B cell (primary cell): Measurements from ENCODE around the gene REL. TPM values are rescaled to one million over a fixed set of nuclear protein-coding genes. Genes with fewer than 3 reads are reported as not detected.
A peak's percentile ranks its signal among the peaks of the same experiment; 100 is the strongest.

ENCODE experiments used
- ATAC-seq: fragments of 200-7000 bp; cut with Tn5 transposase; one replicate; pipeline ENCODE4 v1.10.0; 2021; ENCODE audit warnings: low read depth, mild to moderate bottlenecking, moderate number of reproducible peaks, moderate library complexity
- CTCF ChIA-PET: fragments of 350-600 bp; sonication (Branson Sonifier 250); formaldehyde crosslinking; loops from one replicate; lab custom pipeline; 2021; ENCODE audit warnings: antibody characterized with exemption, inconsistent platforms; lab: Charles Lee
- POLR2A ChIA-PET: fragments of 350-600 bp; sonication (Branson Sonifier 250); formaldehyde crosslinking; loops from one replicate; lab custom pipeline; 2021; ENCODE audit warnings: antibody characterized with exemption; lab: Charles Lee
- DNase-seq: peaks from one replicate; pipeline ENCODE4 v3.0.0; 2013
- H2AFZ ChIP-seq: 2 replicates; pipeline ENCODE4 v1.6.1; 2012; ENCODE audit warnings: mild to moderate bottlenecking, low read depth, low read length; ENCODE audit not compliant: insufficient read depth, poor library complexity, severe bottlenecking
- H3K27ac ChIP-seq, 2 donors: 1 replicate in 1 of 2; 2 replicates in 1 of 2; pipeline ENCODE4 v1.5.1; 2012 to 2013; ENCODE audit warnings: low read length in 2 of 2, mild to moderate bottlenecking in 2 of 2, moderate library complexity in 1 of 2
- H3K27me3 ChIP-seq, 4 experiments: fragments of 200-600 bp in 1 of 4; sonication (generic) in 1 of 4; replicated peaks in 1 of 4; 1 replicate in 2 of 4; 2 replicates in 2 of 4; pipeline versions ENCODE4 v1.6.1 to v1.7.0; 2013 to 2016; ENCODE audit warnings: low read length in 3 of 4, mild to moderate bottlenecking in 2 of 4, mixed read lengths in 1 of 4, moderate library complexity in 1 of 4; ENCODE audit not compliant: insufficient read depth in 4 of 4, control insufficient read depth in 3 of 4; ENCODE audit errors: control extremely low read depth in 1 of 4
- H3K36me3 ChIP-seq, 2 experiments: replicated peaks in 1 of 2; 1 replicate in 1 of 2; 2 replicates in 1 of 2; pipeline versions ENCODE4 v1.6.1 to v1.7.1; 2013; ENCODE audit warnings: low read length in 1 of 2; ENCODE audit not compliant: insufficient read depth in 2 of 2, control insufficient read depth in 1 of 2; ENCODE audit errors: control extremely low read depth in 1 of 2, extremely low read depth in 1 of 2
- H3K4me1 ChIP-seq, 2 donors: fragments of 200-600 bp in 1 of 2; sonication (generic) in 1 of 2; 1 replicate in 1 of 2; 2 replicates in 1 of 2; pipeline versions ENCODE4 v1.5.1 to v1.6.1; 2013 to 2017; ENCODE audit warnings: low read length in 2 of 2; ENCODE audit not compliant: control insufficient read depth in 2 of 2, insufficient read depth in 2 of 2
- H3K4me2 ChIP-seq: replicated peaks from 2 replicates; pipeline ENCODE3; 2012; ENCODE audit warnings: mild to moderate bottlenecking, low read depth, low read length; ENCODE audit not compliant: poor library complexity, severe bottlenecking
- H3K4me3 ChIP-seq, 5 experiments: fragments of 200-600 bp in 1 of 5; sonication (generic) in 1 of 5; 1 replicate in 3 of 5; 2 replicates in 2 of 5; pipeline versions ENCODE4 v1.5.1 to v1.7.0; 2011 to 2016; ENCODE audit warnings: low read length in 4 of 5, mild to moderate bottlenecking in 4 of 5, low read depth in 2 of 5, control low read depth in 1 of 5, moderate library complexity in 1 of 5; ENCODE audit not compliant: insufficient read depth in 1 of 5; ENCODE audit errors: control extremely low read depth in 1 of 5, extremely low read depth in 1 of 5
- H3K79me2 ChIP-seq: fragments of 200-600 bp; sonication (generic); one replicate; pipeline ENCODE4 v1.6.0; 2016; ENCODE audit warnings: low read length; ENCODE audit not compliant: control insufficient read depth, insufficient read depth
- H3K9ac ChIP-seq: fragments of 200-600 bp; sonication (generic); 2 replicates; pipeline ENCODE4 v1.6.1; 2017; ENCODE audit warnings: mild to moderate bottlenecking, low read length, moderate library complexity
- H3K9me3 ChIP-seq, 3 donors: one replicate each; pipeline versions ENCODE4 v1.6.1 to v1.7.1; 2013; ENCODE audit warnings: low read length in 2 of 3; ENCODE audit not compliant: control insufficient read depth in 2 of 3, insufficient read depth in 1 of 3; ENCODE audit errors: control extremely low read depth in 1 of 3
- H4K20me1 ChIP-seq: 2 replicates; pipeline ENCODE4 v1.6.0; 2012; ENCODE audit warnings: mild to moderate bottlenecking, low read length; ENCODE audit not compliant: insufficient read depth, control insufficient read depth, poor library complexity, severe bottlenecking
- H3K27ac Mint-ChIP-seq: one replicate; pipeline ENCODE4 v1.8.0; 2021; ENCODE audit warnings: mixed read lengths
- H3K27me3 Mint-ChIP-seq: one replicate; pipeline ENCODE4 v1.8.0; 2021; ENCODE audit warnings: mixed read lengths
- H3K4me1 Mint-ChIP-seq: one replicate; pipeline ENCODE4 v1.8.0; 2021; ENCODE audit warnings: mixed read lengths
- H3K4me3 Mint-ChIP-seq: one replicate; pipeline ENCODE4 v1.8.0; 2021; ENCODE audit warnings: mixed read lengths
- H3K9me3 Mint-ChIP-seq: one replicate; pipeline ENCODE4 v1.8.0; 2022; ENCODE audit warnings: mixed read lengths; ENCODE audit not compliant: insufficient read depth
- EZH2 ChIP-seq: IDR thresholded peaks from 2 replicates; pipeline ENCODE4 v1.6.1; 2012; ENCODE audit warnings: borderline replicate concordance, low read depth, mild to moderate bottlenecking, moderate library complexity, low read length; ENCODE audit not compliant: insufficient read depth, poor library complexity, severe bottlenecking
- WGBS: methylation state at CpG from one replicate; pipeline ENCODE4 v1.1.5; 2013; ENCODE audit warnings: missing lambda C conversion rate; ENCODE audit not compliant: insufficient coverage; 5-methylcytosine and 5-hydroxymethylcytosine counted together
- intact Hi-C: fragments of 100-400 bp; cut with micrococcal nuclease; formaldehyde crosslinking; loops from one replicate; pipeline ENCODE4 v1.10.0; 2022
- polyA plus RNA-seq: library from polyadenylated mRNA; depleted of rRNA; stranded (reverse); fragments of >200 nt; gene quantifications from 2 replicates; pipeline ENCODE4 v1.2.3, GENCODE V29; 2012
- total RNA-seq, 2 donors: library from RNA; stranded (reverse); fragments of 120-200 nt in 1 of 2; gene quantifications; 1 replicate in 1 of 2; 2 replicates in 1 of 2; pipeline versions ENCODE4 v1.2.3 to v1.2.4, GENCODE V29; 2013 to 2022

The REL gene
- total and polyA plus RNA-seq, 2 donors (not counting 1 experiment from before 2014, with no cell fraction given), result 27.9 to 283 TPM

- no peaks in the 10 kb centered on the region for H3K36me3 ChIP-seq
- H3K27ac ChIP-seq, result peak overlapping the region; percentile 48 to 64
- Mint-ChIP-seq H3K4me3 (no peak overlapping the region), H3K27me3 (no peaks in the 10 kb centered on the region), H3K27ac (peak overlapping the region; percentile 88), H3K4me1 (peaks cover 50% of the 10 kb centered on the region), H3K9me3 (no peaks in the 10 kb centered on the region)
- intact Hi-C loops, result loop anchor here (1.0 kb wide), 2 partner anchors 12 to 27 kb away; no protein-coding TSS in a partner anchor
- H3K4me3 ChIP-seq, result peak overlapping the region in 1 of 5 experiments; percentile 33
- POLR2A ChIA-PET, result interaction anchor here (0.6 to 1.7 kb wide), 9 partner anchors 10 to 36 kb away, joined by 3 to 7 read pairs (median 3); partner anchors contain the start of gene REL
- TF ChIP-seq EZH2, result no peak
- H2AFZ ChIP-seq, result no peak overlapping the region
- ATAC-seq (no peak), DNase-seq (no peak)
- peak overlapping the region; percentile 46 for H3K4me2 ChIP-seq
- no peaks in the 10 kb centered on the region for H3K27me3 ChIP-seq
- peaks cover 7 to 10% (median 8%) of the 10 kb centered on the region in 3 donors for H3K9me3 ChIP-seq
- no peaks in the 10 kb centered on the region for H4K20me1 ChIP-seq
- peaks cover 5% of the 10 kb centered on the region for H3K79me2 ChIP-seq
- peaks cover 48 to 59% of the 10 kb centered on the region in 2 donors for H3K4me1 ChIP-seq
- CTCF ChIA-PET, result interaction anchor here (1.3 to 2.3 kb wide), 4 partner anchors 11 to 131 kb away, joined by 4 to 14 read pairs (median 6); partner anchors contain the start of gene REL
- H3K9ac ChIP-seq, result peak overlapping the region; percentile 31
- 97% methylated on average over 3 of the region's 6 CpGs for WGBS
These were observed 12.6 kb upstream of the REL start for GRCh38 chr2:60868589-60869273.

GRCh38 chr2:60872510-60872928 lies 8.9 kb upstream of the REL start:
- peak overlapping the region in 1 of 5 experiments; percentile 13 for H3K4me3 ChIP-seq
- H2AFZ ChIP-seq, result peak overlapping the region; percentile 27
- no peaks in the 10 kb centered on the region for H3K27me3 Mint-ChIP-seq
- H3K4me1 ChIP-seq, result peaks cover 41 to 46% of the 10 kb centered on the region in 2 donors
- H3K9me3 ChIP-seq, result peaks cover 0 to 14% (median 5%) of the 10 kb centered on the region in 3 donors
- DNase-seq (no peak), ATAC-seq (no peak)
- peak overlapping the region; percentile 72 for H3K4me3 Mint-ChIP-seq
- no peaks in the 10 kb centered on the region for H4K20me1 ChIP-seq
- peak overlapping the region; percentile 45 for H3K4me2 ChIP-seq
- no CpG with 5 or more reads among the region's 3 CpGs for WGBS
- H3K9me3 Mint-ChIP-seq, result peaks cover 4% of the 10 kb centered on the region
- H3K79me2 ChIP-seq, result peaks cover 2% of the 10 kb centered on the region
- H3K27me3 ChIP-seq, result no peaks in the 10 kb centered on the region
- ChIA-PET POLR2A (interaction anchor here (0.7 to 1.6 kb wide), 2 partner anchors 9 to 97 kb away, joined by 3 to 9 read pairs; partner anchors contain the start of gene REL), CTCF (interaction anchor here (0.7 to 1.0 kb wide), 2 partner anchors 9 to 305 kb away, joined by 3 read pairs; no protein-coding TSS in a partner anchor)
- no peak for TF ChIP-seq EZH2
- no peaks in the 10 kb centered on the region for H3K36me3 ChIP-seq
- H3K27ac ChIP-seq, result peak overlapping the region; percentile 65 to 73
- intact Hi-C loops, result loop anchor here (2.0 kb wide), 1 partner anchor 30 kb away; no protein-coding TSS in a partner anchor
- H3K4me1 Mint-ChIP-seq, result peaks cover 47% of the 10 kb centered on the region
- no peak overlapping the region for H3K9ac ChIP-seq
- peak overlapping the region; percentile 89 for H3K27ac Mint-ChIP-seq
